A172 (cell line): ENCODE results near the gene ZBTB26. TPM values are rescaled to one million over a fixed set of nuclear protein-coding genes. Genes with fewer than 3 reads are reported as not detected.

Experiments used
- DNase-seq: peaks from one replicate; pipeline ENCODE4 v3.0.0-alpha.2; 2015; ENCODE audit warnings: low spot score
- total RNA-seq: library from RNA; depleted of rRNA; stranded (reverse); fragments of >200 nt; shearing (Covaris generic); gene quantifications from 2 replicates; pipeline ENCODE4 v1.2.3, GENCODE V29; 2014; rRNA removed

The ZBTB26 gene
- total RNA-seq = 6.1 and 10.2 TPM in 2 replicates

- peak; percentile 95 for DNase-seq
Observed at GRCh38 chr9:122931226-122932121, at the start of gene ZBTB26. Gene ZBTB26, minus strand, starts transcription at chr9:122931512. Its CDS starts 11,578 bp downstream, at chr9:122919934.

- DNase-seq = no peak
Observed at GRCh38 chr9:122978601-122979000, 47.3 kb upstream of the ZBTB26 start.

- no peak for DNase-seq
Observed at GRCh38 chr9:122975196-122975595, 43.9 kb upstream of the ZBTB26 start.

- DNase-seq = no peak
Observed at GRCh38 chr9:122961139-122961538, 29.8 kb upstream of the ZBTB26 start.

GRCh38 chr9:122955961-122956360 lies 24.6 kb upstream of the ZBTB26 start:
- DNase-seq = no peak

GRCh38 chr9:122954253-122954691 lies 23.0 kb upstream of the ZBTB26 start:
- peak; percentile 60 for DNase-seq

- DNase-seq = no peak
Observed at GRCh38 chr9:122951056-122951455, 19.7 kb upstream of the ZBTB26 start.

- no peak for DNase-seq
Observed at GRCh38 chr9:122950263-122950662, 19.0 kb upstream of the ZBTB26 start.

GRCh38 chr9:122949696-122950095 lies 18.4 kb upstream of the ZBTB26 start:
- no peak for DNase-seq

GRCh38 chr9:122948313-122948712 lies 17.0 kb upstream of the ZBTB26 start:
- no peak for DNase-seq

- no peak for DNase-seq
Observed at GRCh38 chr9:122946461-122947005, 15.2 kb upstream of the ZBTB26 start.

- no peak for DNase-seq
Observed at GRCh38 chr9:122944960-122945888, 13.9 kb upstream of the ZBTB26 start.

GRCh38 chr9:122941582-122942234 lies 10.4 kb upstream of the ZBTB26 start:
- peak; percentile 57 for DNase-seq

- peak; percentile 99 for DNase-seq
Observed at GRCh38 chr9:122940749-122941581, 9.7 kb upstream of the ZBTB26 start, which contains the start of gene RABGAP1. Gene RABGAP1, plus strand, starts transcription at chr9:122941020. Its CDS starts 16,040 bp downstream, at chr9:122957060.

GRCh38 chr9:122940454-122940748 lies 9.1 kb upstream of the ZBTB26 start:
- DNase-seq = no peak

- DNase-seq = no peak
Observed at GRCh38 chr9:122939601-122940000, 8.3 kb upstream of the ZBTB26 start.

- no peak for DNase-seq
Observed at GRCh38 chr9:122936883-122937282, 5.6 kb upstream of the ZBTB26 start.

- DNase-seq = no peak
Observed at GRCh38 chr9:122936464-122936863, 5.2 kb upstream of the ZBTB26 start.

GRCh38 chr9:122930541-122931225 lies 629 bp downstream of the ZBTB26 start:
- no peak for DNase-seq

GRCh38 chr9:122929796-122930354 lies 1.4 kb downstream of the ZBTB26 start:
- no peak for DNase-seq
